HS-27A (cell line): ENCODE results near the gene API5.

ENCODE experiments used
- DNase-seq: peaks from one replicate; pipeline ENCODE4 v3.0.0-alpha.2; 2012; ENCODE audit warnings: low read depth, missing footprints

The API5 gene

GRCh38 chr11:43360361-43361032 lies 48.7 kb downstream of the API5 start:
- DNase-seq, result no peak

GRCh38 chr11:43366677-43367076 lies 54.9 kb downstream of the API5 start:
- no peak for DNase-seq

- no peak for DNase-seq
Observed at GRCh38 chr11:43367382-43368178, 55.8 kb downstream of the API5 start.

- DNase-seq, result no peak
Observed at GRCh38 chr11:43376065-43376464, 64.3 kb downstream of the API5 start.

- DNase-seq, result peak; percentile 19
Observed at GRCh38 chr11:43376594-43376993, 64.8 kb downstream of the API5 start.

GRCh38 chr11:43377389-43377788 lies 65.6 kb downstream of the API5 start:
- no peak for DNase-seq

- DNase-seq, result no peak
Observed at GRCh38 chr11:43378897-43379296, 67.1 kb downstream of the API5 start.

GRCh38 chr11:43381802-43382201 lies 70.0 kb downstream of the API5 start:
- no peak for DNase-seq

GRCh38 chr11:43382614-43383013 lies 70.8 kb downstream of the API5 start:
- DNase-seq, result no peak

- no peak for DNase-seq
Observed at GRCh38 chr11:43384393-43384792, 72.6 kb downstream of the API5 start.

GRCh38 chr11:43392713-43393112 lies 80.9 kb downstream of the API5 start:
- no peak for DNase-seq

GRCh38 chr11:43393765-43394355 lies 82.1 kb downstream of the API5 start:
- no peak for DNase-seq
